IgD-negative memory B cell (primary cell): ENCODE results near the gene PLEKHA1. TPM values are rescaled to one million over a fixed set of nuclear protein-coding genes. Genes with fewer than 3 reads are reported as not detected.

Experiments used
- H3K27ac Mint-ChIP-seq, 3 donors: one replicate each; pipeline ENCODE4 v1.8.0; 2020 to 2022; ENCODE audit warnings: mild to moderate bottlenecking in 3 of 3, mixed read lengths in 3 of 3, moderate library complexity in 1 of 3
- H3K27me3 Mint-ChIP-seq: one replicate; pipeline ENCODE4 v1.8.0; 2021; ENCODE audit warnings: mixed read lengths
- H3K36me3 Mint-ChIP-seq: one replicate; pipeline ENCODE4 v1.8.0; 2020; ENCODE audit warnings: mild to moderate bottlenecking, mixed read lengths
- H3K4me1 Mint-ChIP-seq, 3 donors: one replicate each; pipeline ENCODE4 v1.8.0; 2020 to 2022; ENCODE audit warnings: mixed read lengths in 3 of 3, mild to moderate bottlenecking in 1 of 3
- H3K4me3 Mint-ChIP-seq, 4 donors: one replicate each; pipeline ENCODE4 v1.8.0; 2020 to 2022; ENCODE audit warnings: mild to moderate bottlenecking in 4 of 4, mixed read lengths in 4 of 4, moderate library complexity in 3 of 4
- H3K9me3 Mint-ChIP-seq, 3 donors: one replicate each; pipeline ENCODE4 v1.8.0; 2020 to 2021; ENCODE audit warnings: mixed read lengths in 3 of 3, mild to moderate bottlenecking in 1 of 3
- polyA plus RNA-seq: library from polyadenylated mRNA; unstranded; fragments of 300-500 nt; fragmentation: Illumina TruSeq; gene quantifications from one replicate; pipeline ENCODE4 v1.2.3, GENCODE V29; 2021

The PLEKHA1 gene
- polyA plus RNA-seq, 1 donor from 2014 or later: 24.0 TPM

DNA sequence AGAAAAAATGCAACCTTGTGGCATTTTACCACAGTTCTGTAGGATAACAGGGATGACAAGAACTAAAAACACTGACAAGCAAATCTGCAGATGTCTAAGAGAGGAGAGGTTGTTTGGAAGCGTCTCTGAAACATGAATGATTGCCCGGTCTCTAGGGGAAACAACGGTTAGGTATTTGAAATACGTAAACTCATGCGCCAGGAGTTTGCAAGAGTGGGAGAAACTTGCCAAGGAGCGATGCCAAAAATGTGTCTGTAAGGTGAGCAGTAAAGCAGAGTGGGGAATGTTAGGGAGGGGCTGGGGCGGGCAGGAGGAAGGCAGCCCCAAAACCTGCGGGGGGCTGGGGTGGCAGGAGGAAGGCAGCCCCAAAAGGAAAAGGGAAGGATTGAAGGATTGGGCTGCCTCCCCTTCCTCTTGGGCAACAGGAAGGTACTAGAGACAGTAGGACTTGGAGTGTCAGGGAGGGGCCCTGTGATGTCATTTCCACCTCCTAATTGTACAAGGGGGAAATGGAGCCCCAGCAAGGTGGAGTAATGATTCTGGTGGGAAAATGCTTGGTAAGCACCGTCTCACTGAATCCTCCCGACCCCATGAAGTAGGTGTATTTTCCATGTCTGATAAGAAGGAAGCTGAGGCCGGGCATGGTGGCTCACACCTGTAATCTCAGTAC lies 33.2 kb upstream of the PLEKHA1 start:
- H3K4me1 Mint-ChIP-seq: peaks cover 0 to 4% (median 4%) of the 10 kb centered on the region in 3 donors
- peak overlapping the region in 1 of 3 donors; percentile 39 for H3K27ac Mint-ChIP-seq
- no peaks in the 10 kb centered on the region for H3K36me3 Mint-ChIP-seq
- H3K27me3 Mint-ChIP-seq: peaks cover 21% of the 10 kb centered on the region
- H3K9me3 Mint-ChIP-seq: no peaks in the 10 kb centered on the region
- no peak overlapping the region for H3K4me3 Mint-ChIP-seq

DNA sequence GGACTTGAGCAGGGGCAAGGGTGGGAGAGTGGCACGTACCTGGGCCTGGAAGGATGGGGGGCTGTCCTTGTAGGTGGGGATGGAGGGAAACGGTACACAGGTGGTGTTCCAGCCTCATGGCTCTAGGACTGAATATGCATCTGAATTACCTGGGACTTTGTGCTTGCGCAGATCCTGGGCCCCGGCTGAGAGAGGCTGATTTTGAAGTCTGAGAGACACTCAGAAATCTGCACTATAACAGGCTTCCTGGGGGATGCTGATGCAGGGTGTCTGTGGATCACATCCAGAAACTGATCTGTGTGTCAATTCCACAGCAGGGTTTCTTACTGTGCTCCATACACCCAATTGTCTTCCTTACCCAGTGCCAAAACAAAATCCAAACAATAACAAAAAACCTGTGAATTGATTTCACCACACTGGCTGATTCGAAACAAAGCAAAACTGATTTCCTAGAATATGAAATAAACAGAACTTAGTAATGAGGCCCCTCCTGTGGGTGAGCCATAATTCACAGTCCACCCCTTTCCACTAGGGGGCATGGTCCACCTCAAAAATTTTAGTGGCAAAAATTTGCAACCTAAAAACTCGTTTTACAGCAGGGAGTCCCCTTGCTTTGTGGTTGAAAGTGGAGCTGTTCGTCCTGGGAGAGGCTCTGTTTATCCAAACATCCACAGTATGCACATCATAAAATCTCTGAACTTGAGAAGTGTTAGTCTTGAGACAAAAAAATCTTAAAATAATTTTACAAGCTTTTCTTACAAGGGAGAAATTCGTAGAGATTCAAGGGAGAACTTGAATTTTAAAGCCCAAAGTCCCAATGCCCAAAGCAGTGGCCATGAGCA lies 32.0 kb upstream of the PLEKHA1 start:
- H3K9me3 Mint-ChIP-seq: no peaks in the 10 kb centered on the region
- no peaks in the 10 kb centered on the region for H3K36me3 Mint-ChIP-seq
- H3K4me1 Mint-ChIP-seq: peaks cover 0 to 4% (median 4%) of the 10 kb centered on the region in 3 donors
- no peak overlapping the region for H3K4me3 Mint-ChIP-seq
- H3K27me3 Mint-ChIP-seq: peaks cover 21% of the 10 kb centered on the region
- H3K27ac Mint-ChIP-seq: peak overlapping the region in 1 of 3 donors; percentile 69

DNA sequence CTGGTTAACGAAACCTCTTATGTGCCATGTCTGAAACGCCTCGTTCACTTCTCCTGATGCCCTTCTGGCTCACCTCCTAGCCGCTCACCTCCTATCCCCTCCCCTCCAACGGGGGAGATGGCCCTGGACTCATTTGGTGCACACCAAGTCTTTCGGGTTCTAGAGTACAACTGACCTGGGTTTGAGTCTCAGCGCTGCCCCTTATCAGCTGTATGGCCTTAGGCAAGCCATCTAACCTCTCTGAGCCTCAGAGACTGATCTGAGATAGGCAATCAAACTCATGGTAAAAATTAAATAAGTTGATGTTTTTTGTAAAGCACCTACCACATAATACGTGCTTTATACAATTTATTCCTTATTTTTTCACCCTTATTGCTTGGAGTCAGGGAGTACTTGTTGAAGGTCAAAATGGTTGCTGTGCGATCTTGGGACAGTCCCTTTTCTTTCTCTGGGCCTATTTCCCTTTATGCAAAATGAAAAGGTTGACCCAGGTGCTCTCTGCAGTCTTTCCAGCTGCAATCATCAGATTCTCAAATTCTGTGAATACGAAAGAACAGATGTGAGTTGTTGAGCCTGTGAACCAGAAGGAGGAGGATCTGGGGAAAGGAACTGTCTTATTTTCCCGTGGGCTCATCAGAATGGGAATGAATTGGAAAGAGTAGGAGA lies 31.2 kb upstream of the PLEKHA1 start:
- peaks cover 0 to 5% (median 4%) of the 10 kb centered on the region in 3 donors for H3K4me1 Mint-ChIP-seq
- H3K9me3 Mint-ChIP-seq: no peaks in the 10 kb centered on the region
- no peak overlapping the region for H3K27ac Mint-ChIP-seq
- H3K4me3 Mint-ChIP-seq: no peak overlapping the region
- peaks cover 17% of the 10 kb centered on the region for H3K27me3 Mint-ChIP-seq
- H3K36me3 Mint-ChIP-seq: no peaks in the 10 kb centered on the region

DNA sequence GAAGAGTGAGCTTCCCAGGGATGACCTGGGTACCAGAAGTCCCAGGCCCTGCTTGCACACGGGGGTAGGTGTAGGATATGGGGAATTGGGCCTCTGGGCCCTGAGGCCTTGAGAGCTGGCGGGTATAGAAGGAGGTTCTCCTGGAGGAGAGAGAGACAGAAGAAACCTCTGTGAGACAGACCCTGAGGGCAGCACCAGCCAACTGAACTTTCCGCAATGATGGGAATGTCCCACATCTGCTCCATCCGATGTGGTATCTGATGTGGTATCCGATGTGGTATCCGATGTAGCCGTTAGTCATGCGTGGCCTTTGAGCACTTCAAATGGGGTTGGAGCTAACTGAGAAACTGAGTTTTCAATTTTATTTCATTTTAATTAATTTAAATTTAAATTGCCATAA lies 30.6 kb upstream of the PLEKHA1 start:
- Mint-ChIP-seq H3K9me3 (no peaks in the 10 kb centered on the region), H3K4me3 (no peak overlapping the region), H3K4me1 (peaks cover 0 to 7% (median 4%) of the 10 kb centered on the region in 3 donors), H3K27me3 (peaks cover 13% of the 10 kb centered on the region), H3K27ac (no peak overlapping the region), H3K36me3 (no peaks in the 10 kb centered on the region)

DNA sequence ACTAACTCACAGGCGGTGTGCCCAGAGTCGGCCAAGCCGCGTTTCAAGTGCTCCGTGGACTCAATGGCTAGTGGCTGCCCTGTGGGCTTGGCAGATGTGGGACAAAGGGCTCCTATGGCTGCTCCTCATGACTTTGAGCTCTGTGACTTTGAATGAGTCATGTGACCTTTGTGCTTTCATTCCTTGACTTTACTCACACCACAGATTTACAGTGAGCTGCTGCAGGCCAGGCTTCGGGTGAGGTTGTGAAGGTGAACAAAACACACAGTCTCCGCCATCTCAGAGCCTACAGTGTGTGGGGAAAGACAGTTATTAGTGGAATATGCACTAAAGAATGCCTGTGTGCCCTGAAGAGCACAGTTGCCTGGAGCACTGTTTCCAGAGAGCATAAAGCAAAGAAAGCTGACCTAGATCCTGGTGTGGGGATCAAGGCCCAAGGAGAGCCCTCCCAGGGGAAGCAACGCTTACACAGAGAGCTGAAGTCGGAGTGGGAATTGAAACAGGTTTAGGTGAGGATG lies 29.7 kb upstream of the PLEKHA1 start:
- H3K27me3 Mint-ChIP-seq: peaks cover 14% of the 10 kb centered on the region
- no peaks in the 10 kb centered on the region for H3K36me3 Mint-ChIP-seq

DNA sequence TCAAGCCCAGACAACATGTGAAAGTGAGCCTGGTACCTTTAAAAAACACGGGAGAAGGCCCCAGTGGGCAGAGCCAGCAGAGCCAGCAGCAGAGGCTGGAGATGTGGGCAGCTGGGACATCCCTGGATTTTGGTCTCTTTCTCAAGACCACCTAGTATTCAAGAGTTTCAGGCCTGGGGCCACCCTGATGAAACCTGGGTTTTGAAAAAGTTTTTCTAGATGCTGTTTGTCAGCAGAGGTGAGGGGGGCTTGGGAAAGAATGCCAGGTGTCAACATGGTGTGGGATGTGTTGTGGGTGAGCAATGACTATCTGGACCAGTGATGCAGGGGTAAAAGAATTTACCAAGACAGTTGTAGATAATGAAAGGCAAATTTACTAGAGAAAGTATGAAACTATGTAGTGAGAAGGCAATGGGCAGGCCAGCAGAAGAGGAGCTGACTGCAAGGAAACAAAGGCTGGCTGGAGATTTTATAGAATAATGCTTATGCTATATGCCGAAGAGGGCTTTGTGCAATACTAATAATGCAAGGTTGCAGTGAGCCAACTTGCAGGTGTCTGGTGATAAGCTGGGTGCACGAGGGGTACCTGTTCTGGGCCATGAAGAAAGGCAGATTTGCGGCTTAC lies 28.1 kb upstream of the PLEKHA1 start:
- peaks cover 0 to 7% (median 4%) of the 10 kb centered on the region in 3 donors for H3K4me1 Mint-ChIP-seq
- H3K27ac Mint-ChIP-seq: peak overlapping the region in 1 of 3 donors; percentile 47
- H3K36me3 Mint-ChIP-seq: peaks cover 2% of the 10 kb centered on the region
- no peaks in the 10 kb centered on the region for H3K9me3 Mint-ChIP-seq
- peaks cover 21% of the 10 kb centered on the region for H3K27me3 Mint-ChIP-seq
- H3K4me3 Mint-ChIP-seq: no peak overlapping the region

More for the DNA sequence above, 29.7 kb upstream of the PLEKHA1 start:
- Mint-ChIP-seq H3K4me3 (no peak overlapping the region), H3K4me1 (peaks cover 0 to 7% (median 4%) of the 10 kb centered on the region in 3 donors), H3K27ac (no peak overlapping the region), H3K9me3 (no peaks in the 10 kb centered on the region)

DNA sequence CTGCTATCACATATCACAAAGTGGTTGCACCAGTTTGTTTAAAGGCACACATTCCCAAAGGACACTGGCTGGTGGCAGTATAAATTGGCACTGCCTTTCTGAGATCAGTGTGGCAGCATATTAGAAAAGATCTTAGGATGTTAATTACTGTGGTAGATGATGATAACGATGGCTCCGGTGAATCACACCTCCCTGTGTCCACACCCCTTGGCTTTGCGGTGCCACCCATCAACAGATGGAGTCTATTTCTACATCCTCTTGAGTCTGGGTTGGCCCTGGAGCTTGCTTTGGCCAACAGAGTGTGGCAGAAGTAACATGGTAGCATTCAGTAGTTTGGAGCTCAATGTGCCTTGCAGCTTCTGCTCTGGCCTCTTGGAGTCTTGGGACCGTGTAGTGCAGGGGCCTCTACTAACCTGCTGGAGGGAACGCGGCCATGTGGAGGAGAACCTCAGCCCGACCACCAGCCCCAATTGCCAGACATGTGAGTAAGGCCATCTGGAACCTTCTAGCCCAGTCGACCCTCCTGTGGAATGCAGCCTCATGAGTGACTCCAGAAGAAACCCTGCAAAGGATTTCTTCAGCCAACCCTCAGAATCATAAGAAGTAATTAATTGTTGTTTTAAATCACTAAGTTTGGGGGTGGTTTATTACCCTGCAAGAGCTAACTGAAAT lies 27.2 kb upstream of the PLEKHA1 start:
- Mint-ChIP-seq H3K4me1 (peaks cover 0 to 7% (median 4%) of the 10 kb centered on the region in 3 donors), H3K27ac (peak overlapping the region in 1 of 3 donors; percentile 47), H3K4me3 (no peak overlapping the region), H3K36me3 (peaks cover 2% of the 10 kb centered on the region), H3K9me3 (no peaks in the 10 kb centered on the region), H3K27me3 (peaks cover 21% of the 10 kb centered on the region)

DNA sequence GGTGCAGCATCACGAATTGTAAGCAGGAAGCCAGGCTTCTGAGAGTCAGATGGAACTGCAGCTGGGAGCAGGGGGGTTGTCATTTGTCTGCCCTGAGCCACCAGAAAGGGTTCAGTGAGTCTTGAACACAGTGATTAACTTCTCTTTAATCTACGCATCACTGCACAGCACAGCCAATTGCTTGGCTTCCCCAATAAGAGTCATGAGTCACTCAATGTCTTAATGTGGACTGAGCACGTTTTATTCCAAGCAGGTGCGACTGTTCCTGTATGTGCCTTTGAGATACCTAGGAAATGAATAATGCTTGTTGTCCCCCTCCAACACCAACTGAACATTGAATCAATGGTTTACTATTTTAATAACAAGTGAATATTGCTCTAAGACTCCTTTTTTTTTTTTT lies 26.0 kb upstream of the PLEKHA1 start:
- no peak overlapping the region for H3K27ac Mint-ChIP-seq
- peaks cover 23% of the 10 kb centered on the region for H3K27me3 Mint-ChIP-seq
- peak overlapping the region in 1 of 4 donors; percentile 17 for H3K4me3 Mint-ChIP-seq
- H3K4me1 Mint-ChIP-seq: peaks cover 0 to 4% (median 0%) of the 10 kb centered on the region in 3 donors
- no peaks in the 10 kb centered on the region for H3K9me3 Mint-ChIP-seq
- H3K36me3 Mint-ChIP-seq: peaks cover 2% of the 10 kb centered on the region

DNA sequence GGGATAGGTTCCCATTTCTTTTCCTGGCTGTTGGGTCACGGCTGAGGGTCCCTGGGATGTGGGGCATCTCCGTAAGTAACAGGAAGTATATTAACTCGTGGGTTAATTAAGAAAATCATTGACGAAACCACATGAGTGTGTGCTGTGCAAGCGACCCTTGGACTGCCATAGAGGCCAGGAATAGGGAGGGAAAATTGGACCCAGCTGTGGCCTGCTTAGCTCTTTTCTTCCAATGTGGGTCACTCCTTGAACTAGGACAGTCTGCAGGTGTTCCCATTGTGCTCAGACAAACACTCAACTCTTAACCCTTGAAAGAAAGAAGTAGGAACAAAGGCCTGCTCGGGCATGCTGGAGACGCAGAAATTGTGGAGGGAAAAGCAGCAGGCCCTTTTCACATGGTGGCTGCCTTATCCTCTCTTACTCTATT lies 25.6 kb upstream of the PLEKHA1 start:
- Mint-ChIP-seq H3K36me3 (peaks cover 2% of the 10 kb centered on the region), H3K9me3 (no peaks in the 10 kb centered on the region), H3K4me3 (no peak overlapping the region), H3K4me1 (peaks cover 0 to 4% (median 0%) of the 10 kb centered on the region in 3 donors), H3K27me3 (peaks cover 25% of the 10 kb centered on the region), H3K27ac (no peak overlapping the region)

DNA sequence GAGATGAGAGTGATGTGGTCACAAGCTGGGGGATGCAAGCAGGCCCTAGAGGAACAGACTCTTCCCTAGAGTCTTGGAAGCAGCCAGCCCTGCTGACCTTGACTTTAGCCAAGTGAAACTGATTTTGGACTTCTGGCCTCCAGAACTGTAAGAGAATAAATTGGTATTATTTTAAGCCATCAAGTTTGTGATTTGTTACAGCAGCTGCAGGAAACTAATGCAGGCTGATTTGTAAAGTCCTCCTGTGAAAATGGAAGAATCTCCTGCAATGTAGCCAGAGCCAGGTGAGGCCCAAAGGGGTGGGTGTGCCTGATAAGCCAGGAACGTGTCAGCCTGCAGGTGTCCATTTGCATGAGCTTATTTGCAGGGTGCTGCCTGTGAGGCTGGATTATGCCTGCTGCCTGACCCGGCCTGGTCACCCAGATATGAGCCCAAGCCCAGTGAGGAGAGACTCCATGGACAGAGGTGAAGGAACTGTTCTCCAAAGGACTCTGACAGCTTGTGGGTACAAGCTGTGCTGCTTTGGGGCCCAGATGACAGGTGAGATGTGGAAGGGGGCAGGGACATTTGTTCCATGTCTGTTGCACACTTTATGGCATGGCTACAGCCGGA lies 24.6 kb upstream of the PLEKHA1 start:
- Mint-ChIP-seq H3K36me3 (peaks cover 2% of the 10 kb centered on the region), H3K4me3 (no peak overlapping the region), H3K9me3 (no peaks in the 10 kb centered on the region), H3K4me1 (peaks cover 0 to 4% (median 0%) of the 10 kb centered on the region in 3 donors), H3K27me3 (peaks cover 22% of the 10 kb centered on the region), H3K27ac (no peak overlapping the region)

DNA sequence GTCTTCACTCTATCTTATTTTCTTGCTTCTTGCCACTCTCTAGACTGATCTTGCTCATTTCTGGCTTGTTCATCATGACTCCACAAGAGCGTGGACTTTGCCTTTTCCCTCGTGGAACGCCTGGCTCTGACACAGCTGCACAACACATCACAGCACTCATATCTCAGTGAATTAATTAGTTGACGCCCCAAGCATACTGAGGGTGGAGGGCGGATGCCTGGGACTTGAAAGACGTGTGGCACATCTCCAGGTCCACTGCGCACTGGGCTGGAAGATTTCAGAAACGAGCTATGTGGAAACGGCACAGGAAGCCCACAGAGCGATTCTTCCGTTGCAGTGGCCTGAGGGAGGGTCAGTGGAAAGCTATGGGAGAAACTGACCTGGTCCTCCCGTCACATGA lies 23.6 kb upstream of the PLEKHA1 start:
- Mint-ChIP-seq H3K4me1 (peaks cover 0 to 4% (median 0%) of the 10 kb centered on the region in 3 donors), H3K27me3 (peaks cover 17% of the 10 kb centered on the region), H3K4me3 (no peak overlapping the region), H3K36me3 (peaks cover 2% of the 10 kb centered on the region), H3K9me3 (no peaks in the 10 kb centered on the region), H3K27ac (no peak overlapping the region)

DNA sequence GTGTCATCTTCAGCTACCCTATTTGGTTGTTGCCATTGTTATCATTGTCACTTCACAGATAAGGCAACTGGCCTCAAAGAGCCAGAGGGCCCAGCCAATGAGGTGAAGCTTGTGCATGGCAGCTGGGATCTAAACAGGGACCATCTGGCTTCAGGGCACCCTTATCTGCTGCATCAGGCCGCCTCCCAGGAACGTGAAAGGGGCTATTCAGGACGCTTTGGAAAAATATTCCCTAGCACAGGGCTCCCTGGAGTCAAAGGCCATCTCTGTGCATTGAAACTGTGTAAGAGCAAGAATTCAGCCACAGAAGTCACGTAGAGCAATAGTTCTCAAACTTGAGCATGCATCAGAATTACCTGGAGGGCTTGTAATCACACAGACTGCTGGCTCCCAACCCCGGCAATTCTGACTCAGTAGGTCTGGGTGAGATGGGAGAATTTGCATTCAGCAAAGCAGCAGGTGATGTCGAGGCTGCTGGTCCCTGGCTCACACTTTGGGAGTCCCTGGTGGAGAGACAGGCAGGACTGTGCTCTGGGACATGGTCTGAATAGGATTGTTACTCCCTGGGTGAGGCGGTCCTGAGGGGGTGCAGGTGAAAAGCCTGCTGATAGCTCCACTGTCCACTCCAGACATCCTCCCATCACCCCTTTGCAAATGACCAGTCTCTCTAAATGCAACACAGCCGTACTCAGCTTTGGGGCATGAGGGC lies 21.5 kb upstream of the PLEKHA1 start:
- Mint-ChIP-seq H3K4me3 (no peak overlapping the region), H3K4me1 (peaks cover 0 to 4% (median 0%) of the 10 kb centered on the region in 3 donors), H3K27me3 (peaks cover 14% of the 10 kb centered on the region), H3K9me3 (peaks cover 0 to 2% (median 1%) of the 10 kb centered on the region in 3 donors), H3K36me3 (peaks cover 2% of the 10 kb centered on the region), H3K27ac (no peak overlapping the region)

DNA sequence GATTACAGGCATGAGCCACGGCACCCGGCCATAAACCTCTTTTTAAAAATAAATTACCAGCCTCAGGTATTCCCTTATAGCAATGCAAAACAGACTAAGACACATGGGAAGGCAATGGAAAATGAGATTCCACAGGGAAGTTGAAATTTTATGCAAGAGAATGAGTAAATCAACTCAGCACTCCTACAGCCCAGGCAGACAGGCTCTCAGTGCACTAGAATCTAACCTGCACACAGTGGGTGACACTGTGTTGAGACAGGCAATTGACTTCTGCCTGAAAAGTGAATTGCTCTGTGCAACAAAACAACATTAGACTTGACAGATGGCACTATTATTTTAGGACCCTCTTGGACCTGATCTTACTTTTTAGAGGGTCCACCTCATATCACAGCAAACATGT lies 20.1 kb upstream of the PLEKHA1 start:
- peaks cover 2% of the 10 kb centered on the region for H3K36me3 Mint-ChIP-seq
- peaks cover 2 to 9% (median 6%) of the 10 kb centered on the region in 3 donors for H3K9me3 Mint-ChIP-seq
- H3K4me1 Mint-ChIP-seq: no peaks in the 10 kb centered on the region
- no peak overlapping the region for H3K4me3 Mint-ChIP-seq
- H3K27me3 Mint-ChIP-seq: peaks cover 17% of the 10 kb centered on the region
- no peak overlapping the region for H3K27ac Mint-ChIP-seq
